HS-5 (cell line): ENCODE results near the gene ANKRD34B.

Source experiments
- DNase-seq: peaks from one replicate; pipeline ENCODE4 v3.0.0-alpha.2; 2012; ENCODE audit warnings: low read depth

ANKRD34B gene

GRCh38 chr5:80569086-80569960, 757 bp downstream of the ANKRD34B start:
- DNase-seq = no peak

GRCh38 chr5:80568251-80568650, 1.8 kb downstream of the ANKRD34B start:
- DNase-seq = no peak

DNA sequence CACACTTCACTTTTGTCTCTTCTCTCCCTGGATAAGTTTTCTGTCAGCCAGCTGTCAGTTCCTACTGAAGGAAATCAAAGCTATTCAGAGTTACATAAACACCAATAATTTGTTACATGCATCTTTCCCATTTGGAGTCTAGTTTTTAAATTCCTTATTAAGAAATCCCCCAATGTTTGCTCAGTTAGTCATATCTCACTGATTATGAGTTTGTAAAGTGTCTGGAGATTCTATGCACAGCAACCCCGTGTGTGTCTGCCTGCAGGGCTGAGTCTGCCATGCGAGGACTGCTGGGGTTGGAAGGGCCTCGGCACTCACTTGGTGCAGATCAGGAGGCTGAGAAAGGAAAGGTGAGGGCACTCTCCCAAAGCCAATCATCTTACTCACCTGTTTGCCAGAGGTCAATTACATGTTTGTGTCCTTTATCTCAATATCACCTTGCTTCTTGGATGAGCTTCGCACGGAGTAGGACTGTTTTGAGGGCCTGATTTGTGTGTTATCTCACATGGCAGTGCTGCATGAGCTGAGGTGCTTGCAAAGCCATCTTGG, 3.3 kb downstream of the ANKRD34B start:
- DNase-seq = no peak

DNA sequence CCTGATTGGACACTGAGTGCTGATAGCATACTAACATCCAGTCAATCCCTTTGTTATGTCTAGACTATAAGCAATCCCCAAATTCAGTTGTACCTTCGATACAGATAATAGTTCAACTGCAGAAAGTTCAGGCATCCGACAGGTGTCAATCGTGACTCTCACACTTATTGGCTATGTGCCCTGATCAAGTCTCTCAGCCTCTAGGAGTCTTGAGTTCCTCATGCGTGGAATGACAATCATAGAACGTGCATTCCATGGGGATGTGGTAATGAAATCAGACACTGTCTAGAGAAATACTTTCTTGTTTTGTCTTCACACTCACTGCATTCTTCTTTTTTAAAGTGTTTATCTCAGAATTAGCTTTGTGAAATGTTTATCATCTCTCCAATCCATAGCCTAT, 4.8 kb downstream of the ANKRD34B start:
- DNase-seq = no peak

- no peak for DNase-seq
Measured at GRCh38 chr5:80559244-80559643, 10.8 kb downstream of the ANKRD34B start.

- no peak for DNase-seq
Measured at GRCh38 chr5:80555099-80555498, 15.0 kb downstream of the ANKRD34B start.

DNA sequence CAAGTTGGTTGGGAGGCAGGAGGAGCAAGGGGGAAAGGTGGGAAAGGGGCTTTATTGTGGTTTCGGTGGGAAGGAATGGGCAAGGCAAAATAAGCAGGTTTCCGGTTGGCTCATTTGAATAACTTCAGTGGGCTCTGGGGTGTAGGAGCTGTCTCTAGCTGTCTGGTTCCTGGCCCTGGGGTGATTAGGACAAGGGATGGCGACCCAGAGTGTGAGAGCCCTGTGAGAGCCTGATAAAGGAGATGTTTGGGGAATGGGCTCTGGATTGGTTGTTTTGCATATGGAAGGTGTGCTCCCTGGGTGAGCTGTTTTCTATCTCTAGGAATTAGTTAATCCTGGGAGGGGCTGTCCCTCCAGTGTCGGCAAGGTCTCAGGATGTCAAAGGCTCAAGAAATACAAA, 15.4 kb downstream of the ANKRD34B start:
- no peak for DNase-seq

- DNase-seq = no peak
Measured at GRCh38 chr5:80541392-80541791, 28.7 kb downstream of the ANKRD34B start.

GRCh38 chr5:80540691-80541090, 29.4 kb downstream of the ANKRD34B start:
- no peak for DNase-seq

- peak; percentile 74 for DNase-seq
Measured at GRCh38 chr5:80516826-80517225, 53.3 kb downstream of the ANKRD34B start.

DNA sequence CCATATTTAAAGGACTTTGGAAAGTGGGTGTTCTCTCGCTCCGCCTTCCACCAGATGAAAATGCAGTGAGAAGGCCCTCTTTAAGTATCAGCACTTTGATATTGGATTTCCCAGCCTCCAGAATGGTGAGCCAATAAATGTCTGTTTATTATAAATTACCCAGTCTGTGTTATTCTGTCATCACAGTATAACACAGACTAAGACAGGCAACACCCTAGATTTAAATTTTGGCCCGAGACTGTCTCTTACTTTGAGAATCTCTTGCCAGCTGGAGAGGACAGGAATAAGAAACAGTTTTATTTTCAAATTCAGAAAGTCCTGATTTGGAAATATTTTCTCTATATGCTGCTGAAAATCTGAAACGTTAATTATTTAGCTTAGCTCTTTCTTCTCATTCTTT, 60.7 kb downstream of the ANKRD34B start:
- DNase-seq = no peak

DNA sequence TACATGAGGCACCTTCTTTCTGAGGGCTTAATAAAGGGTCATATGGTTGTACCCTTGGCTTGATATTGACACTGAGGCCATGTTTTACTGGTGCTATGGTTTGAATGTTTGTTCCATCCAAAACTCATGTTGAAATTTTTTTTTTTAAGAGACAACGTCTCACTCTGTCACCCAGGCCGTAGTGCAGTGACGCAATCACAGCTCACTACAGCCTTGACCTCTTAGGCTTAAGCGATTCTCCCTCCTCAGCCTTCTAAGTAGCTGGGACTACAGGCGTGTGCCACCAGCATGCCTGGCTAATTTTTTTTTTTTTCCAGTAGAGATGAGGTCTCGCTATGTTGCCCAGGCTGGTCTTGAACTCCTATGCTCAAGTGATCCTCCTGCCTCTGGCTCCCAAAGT, 61.2 kb downstream of the ANKRD34B start:
- no peak for DNase-seq

DNA sequence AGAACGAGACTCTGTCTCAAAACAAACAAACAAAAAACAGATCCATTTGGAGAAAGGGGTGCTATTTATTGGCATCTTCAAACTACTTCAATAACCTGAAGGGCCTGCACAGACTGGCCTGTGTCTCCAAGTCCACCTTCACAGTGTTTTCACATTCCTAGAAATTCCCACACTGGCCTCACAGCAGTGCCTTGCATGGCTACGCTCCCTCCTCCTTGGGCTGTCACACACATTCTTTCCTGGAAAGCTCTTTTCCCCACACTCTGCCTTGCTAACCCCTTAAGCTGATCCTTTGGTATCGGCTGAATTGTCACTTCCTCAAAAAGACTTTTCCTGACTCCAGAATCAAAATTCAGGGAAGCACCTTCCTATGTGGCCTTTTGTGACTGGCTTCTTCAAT, 62.4 kb downstream of the ANKRD34B start:
- DNase-seq = no peak
